Mammary epithelial cell (primary cell): ENCODE data around the gene ALPK3.

Experiments
- EZH2 ChIP-seq: IDR thresholded peaks from 2 replicates; pipeline ENCODE4 v1.6.1; 2012; ENCODE audit warnings: low read length, inconsistent platforms, borderline replicate concordance
- TF ChIP-seq, protein P1 (sequence below), 2 donors: IDR thresholded peaks in 1 of 2; conservative IDR thresholded peaks in 1 of 2; 2 replicates each; pipeline ENCODE4 v1.5.1; 2011 to 2012; ENCODE audit warnings: inconsistent platforms in 2 of 2, low read length in 2 of 2, mild to moderate bottlenecking in 2 of 2, control low read depth in 1 of 2, low read depth in 1 of 2; ENCODE audit not compliant: insufficient read depth in 1 of 2; ENCODE audit errors: extremely low read depth in 1 of 2

DNA sequence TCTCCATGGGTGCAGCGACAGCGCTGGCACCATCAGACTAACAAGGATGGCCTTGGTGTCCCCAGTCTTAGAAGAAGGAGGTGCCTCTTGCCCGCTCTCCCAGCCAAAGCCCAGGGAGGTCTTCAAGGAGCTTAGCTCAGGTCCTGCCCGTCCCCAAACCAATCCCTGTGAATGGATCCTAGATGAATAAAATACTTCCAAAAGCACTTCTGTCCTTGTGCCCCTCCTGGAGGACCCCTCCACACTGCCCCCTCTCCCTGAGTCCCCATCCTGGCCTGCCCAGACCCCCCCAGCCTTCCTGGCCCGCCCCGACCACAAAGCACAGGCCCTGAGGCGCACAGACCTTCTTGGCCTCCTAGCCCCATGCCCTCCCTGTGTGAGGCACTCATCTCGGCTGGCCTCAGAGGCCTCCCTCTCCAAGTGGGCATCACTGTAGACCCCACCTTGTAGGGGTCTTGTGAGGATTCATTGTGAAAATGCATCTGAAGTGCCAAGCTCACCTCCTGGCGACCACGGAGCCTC is 75.7 kb downstream of the ALPK3 start:
- TF ChIP-seq, protein P1, sequence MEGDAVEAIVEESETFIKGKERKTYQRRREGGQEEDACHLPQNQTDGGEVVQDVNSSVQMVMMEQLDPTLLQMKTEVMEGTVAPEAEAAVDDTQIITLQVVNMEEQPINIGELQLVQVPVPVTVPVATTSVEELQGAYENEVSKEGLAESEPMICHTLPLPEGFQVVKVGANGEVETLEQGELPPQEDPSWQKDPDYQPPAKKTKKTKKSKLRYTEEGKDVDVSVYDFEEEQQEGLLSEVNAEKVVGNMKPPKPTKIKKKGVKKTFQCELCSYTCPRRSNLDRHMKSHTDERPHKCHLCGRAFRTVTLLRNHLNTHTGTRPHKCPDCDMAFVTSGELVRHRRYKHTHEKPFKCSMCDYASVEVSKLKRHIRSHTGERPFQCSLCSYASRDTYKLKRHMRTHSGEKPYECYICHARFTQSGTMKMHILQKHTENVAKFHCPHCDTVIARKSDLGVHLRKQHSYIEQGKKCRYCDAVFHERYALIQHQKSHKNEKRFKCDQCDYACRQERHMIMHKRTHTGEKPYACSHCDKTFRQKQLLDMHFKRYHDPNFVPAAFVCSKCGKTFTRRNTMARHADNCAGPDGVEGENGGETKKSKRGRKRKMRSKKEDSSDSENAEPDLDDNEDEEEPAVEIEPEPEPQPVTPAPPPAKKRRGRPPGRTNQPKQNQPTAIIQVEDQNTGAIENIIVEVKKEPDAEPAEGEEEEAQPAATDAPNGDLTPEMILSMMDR (conservative IDR thresholded peaks at IDR 0.05 in 1 of 2, IDR thresholded peaks at IDR 0.05 in 1 of 2; ENCODE audit: extremely low read depth in 1 of 2, insufficient read depth in 1 of 2, low read depth in 1 of 2, low read length in 2 of 2): no peak
- no peak for TF ChIP-seq EZH2
